ENCODE measurements around the gene FBXL7.

Gene FBXL7

DNA sequence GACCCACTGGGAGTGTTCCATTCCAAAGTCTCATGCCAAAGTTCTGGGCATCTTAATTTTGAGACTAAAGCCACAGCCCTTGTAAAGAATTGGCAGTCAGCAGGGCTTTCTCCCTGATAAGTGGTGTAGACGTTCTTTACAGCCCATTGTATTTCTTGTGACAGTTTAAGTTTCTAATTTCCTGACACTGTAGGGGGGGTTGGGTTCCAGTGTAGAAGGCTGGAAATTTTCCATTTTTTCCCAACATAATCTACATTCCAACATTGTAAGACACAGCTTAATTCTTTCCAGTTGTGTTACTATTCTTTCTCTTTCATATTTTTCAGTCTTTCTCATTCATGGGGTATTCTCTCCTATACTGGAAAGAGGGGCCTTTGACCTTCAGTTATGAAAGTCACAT, 121.1 kb downstream of the FBXL7 start:
- DNase-seq, result no peak

DNA sequence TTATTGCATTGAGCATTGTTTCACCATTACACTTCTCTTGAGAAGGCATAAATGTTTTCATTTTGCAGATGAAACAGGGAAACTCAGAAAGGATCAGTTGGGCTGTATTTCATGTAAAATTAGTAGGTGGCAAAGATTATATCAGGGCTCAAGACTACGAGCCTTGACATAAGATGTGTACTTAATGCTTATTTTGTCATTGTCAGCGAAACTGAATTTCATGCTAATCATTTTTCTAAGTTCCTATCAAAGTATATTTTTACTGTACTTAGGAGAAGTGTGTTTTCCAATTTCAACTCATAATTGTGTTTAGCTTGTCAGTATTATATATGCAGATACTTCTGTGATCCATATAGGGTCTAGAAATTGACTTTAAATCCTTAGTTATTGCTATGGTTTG, 123.8 kb downstream of the FBXL7 start:
- DNase-seq, result no peak

DNA sequence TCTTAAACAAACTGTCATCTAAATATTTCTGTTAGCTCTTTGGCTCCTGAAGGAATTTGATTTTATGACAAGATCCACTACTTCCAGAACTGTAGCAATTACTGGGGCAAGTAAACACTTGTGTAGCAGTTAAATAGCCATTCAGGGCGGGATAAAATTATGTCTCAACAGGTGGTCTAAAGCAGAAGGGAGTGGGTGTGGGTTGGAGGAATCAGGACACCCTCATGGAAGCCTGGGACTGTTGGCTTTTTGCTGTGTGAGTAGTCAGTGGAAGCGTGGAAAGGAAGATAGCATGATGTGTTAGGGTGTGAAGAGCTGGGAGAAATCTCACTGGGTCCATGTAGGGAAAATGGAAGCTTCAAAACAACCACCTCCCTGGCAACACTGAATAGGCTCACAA, 127.1 kb downstream of the FBXL7 start:
- DNase-seq, result no peak

DNA sequence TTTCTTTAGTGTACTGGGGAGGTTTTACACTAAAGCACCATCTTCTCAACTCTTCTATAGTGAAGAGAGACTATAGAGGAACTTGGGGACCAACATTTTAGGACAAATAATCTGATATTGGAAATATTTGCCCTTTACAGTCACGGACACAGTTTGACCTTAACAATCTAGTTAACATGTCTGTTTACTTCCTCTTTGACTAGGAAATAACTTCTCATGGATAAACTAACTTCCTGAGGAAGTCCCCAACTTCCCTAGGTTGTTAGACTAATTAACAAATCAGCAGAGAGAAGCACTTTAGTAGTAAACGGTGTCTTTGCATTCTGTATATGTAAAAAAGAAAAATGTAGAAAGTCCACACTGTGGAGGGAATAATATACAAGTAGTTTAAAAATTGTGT, 127.7 kb downstream of the FBXL7 start:
- DNase-seq, result no peak

DNA sequence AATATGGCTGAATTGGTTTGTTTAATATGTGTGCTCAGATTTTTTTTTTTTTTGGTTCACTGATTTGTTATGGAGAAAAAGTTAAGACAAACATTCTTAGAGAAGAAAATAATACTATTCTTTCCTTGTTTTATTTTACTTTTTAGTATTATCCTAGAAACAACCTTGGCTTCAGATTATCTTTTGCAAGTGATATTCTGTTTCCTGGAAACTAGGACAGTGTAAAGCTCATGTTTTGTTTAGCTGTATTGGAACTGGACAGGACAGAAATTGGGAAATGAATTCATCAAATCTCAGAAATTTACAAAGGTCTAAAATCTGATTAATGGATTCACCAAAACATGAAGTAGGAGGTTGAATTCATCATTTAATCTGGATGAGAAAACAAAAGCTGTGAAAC, 130.5 kb downstream of the FBXL7 start:
- DNase-seq, result no peak

DNA sequence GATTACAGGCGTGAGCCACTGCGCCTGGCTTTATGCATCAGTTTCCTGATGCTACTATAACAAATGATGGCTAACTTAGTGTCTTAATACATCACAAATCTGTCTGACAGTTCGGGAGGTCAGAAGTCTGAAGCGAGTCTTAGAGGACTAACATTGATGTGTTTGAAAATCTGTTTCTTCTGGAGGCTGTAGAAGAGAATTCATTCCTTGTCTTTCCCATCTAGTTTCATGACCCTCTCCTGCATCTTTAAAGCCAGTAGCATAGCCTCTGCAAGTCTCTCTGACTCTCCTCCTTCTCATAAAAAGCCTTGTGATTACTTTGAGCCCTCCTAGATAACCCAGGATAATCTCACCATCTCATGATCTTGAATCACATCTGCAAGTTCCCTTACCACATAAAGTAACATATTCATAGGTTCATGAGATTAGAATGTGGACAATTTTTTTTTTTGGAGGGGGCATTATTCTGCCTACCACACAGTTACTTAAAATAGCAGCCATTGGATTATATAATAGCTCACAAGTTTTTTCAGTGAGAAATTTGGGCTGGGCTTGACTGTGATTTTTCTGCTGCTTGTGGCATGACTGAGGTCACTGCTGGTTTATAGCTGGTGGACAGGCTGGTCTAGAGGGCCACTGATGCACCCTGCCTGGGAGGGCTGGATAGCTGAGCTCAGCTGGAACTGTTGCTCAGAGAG, 134.8 kb downstream of the FBXL7 start:
- no peak for DNase-seq

DNA sequence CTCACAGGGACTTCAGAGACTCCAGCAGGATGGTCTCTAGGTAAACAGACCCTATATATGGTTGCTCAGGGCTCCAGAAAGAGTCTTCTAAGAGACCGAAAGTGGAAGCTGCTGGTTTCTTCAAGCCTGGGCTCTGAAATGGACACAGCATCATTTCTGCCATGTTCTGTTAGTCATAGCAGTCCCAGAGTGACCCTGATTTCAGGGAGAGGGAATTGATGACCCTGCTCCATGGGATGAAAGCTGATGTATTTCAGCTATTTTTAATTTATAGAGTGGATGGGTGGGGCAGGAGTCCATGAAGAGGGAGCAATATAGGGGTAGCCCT, 135.3 kb downstream of the FBXL7 start:
- DNase-seq, result no peak

DNA sequence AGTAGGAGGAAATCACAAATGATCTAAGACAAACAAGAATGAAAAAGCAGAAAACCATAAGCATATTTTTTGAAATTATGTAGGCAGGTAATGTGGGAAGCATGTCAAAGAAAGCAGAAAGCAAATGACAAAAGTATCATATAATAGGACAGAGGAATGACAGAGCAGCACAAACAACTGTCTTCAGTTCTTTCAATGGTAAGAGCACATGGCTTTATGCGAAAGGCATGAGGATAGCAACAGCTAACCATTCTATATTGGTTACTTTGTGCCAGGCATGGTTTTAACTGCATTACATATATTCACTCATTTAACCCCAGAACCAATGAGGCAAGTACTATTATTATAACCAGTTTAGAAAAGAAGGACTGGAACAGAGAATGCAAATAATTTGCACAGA, 137.4 kb downstream of the FBXL7 start:
- no peak for DNase-seq

DNA sequence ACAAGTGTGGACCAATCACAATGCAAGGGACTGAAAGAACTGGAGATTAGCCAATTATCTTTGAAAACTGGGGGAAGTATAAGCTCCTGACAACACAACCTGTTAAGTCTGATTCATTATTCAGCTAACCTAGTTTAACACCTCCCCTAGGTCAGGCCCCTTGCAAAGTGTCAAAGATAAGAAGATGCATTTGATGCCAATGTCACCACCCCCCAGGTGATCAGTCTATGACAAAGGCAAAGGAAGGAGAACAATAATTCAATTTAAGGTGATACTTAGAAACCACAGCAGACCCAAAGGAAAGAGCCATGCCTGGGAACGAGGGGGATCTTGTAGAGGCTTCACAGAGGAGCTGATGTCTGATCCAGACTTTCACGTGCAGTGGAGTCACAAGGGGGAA, 137.9 kb downstream of the FBXL7 start:
- no peak for DNase-seq

DNA sequence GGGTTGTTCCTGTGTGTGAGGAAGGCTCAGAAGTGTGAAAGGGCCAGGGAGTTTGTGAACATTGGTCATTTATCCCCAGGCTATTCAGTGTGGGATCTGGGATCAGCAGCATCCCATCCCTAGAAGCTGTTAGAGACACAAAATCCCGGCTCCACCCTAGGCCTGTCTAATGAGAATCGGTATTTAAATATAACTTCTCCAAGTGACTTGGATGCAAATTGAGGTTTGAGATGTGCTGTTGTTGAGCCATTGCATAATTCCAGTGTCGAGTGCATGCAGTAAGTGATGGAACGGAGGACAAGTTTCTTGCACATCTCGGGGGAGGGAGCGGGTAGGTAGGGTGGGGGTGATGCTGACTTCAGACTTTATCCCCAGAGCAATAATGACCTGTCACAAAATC, 138.3 kb downstream of the FBXL7 start:
- DNase-seq, result no peak

DNA sequence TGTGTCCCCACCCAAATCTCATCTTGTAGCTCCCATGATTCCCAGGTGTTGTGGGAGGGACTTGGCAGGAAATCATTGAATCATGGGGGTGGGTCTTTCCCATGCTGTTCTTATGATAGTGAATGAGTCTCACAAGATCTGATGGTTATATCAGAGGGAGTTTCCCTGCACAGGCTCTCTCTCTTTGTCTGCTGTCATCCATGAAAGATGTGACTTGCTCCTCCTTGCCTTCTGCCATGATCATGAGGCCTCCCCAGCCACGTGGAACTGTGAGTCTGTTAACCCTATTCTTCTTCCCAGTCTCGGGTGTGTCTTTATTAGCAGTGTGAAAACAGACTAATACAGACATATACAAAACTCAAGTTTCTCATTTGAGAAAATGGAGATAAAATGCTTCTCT, 139.3 kb downstream of the FBXL7 start:
- DNase-seq, result no peak

DNA sequence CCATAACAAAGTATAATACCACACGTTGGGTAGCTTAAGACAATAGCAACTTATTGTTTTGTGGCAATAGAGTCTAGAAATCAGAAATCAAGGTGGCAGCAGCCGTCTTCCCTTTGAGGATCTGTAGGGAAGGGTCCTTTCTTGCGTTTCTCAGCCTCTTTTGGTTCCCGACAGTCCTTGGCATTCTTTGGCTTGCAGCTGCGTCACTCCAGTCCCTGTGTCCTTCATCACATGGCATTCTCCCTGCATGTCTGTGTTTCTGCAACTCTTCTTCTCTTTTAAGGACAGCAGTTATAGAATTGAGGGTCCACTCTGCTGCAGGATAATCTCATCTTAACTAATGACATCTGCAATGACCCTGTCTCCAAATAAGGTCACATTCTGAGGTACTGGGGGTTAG, 140.1 kb downstream of the FBXL7 start:
- DNase-seq, result no peak

DNA sequence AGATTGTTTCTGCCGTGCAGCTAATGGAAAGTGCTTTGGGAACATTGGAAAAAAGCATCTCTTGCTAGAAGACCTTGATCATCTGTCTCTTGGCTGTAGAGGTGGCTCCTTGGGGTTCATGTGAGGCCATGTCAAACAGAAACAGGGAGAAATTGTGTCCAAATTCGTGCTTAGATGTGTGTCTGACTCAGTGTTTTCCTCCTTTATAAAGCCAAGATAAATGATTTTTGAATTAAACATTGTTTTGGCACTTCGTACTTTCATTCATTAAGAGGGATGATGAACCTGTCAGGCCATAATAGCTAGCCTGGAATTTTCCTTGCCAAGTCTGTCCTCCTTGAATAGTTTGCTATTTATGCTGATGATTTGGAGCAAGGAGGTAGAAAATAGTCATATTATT, 143.8 kb downstream of the FBXL7 start:
- no peak for DNase-seq

DNA sequence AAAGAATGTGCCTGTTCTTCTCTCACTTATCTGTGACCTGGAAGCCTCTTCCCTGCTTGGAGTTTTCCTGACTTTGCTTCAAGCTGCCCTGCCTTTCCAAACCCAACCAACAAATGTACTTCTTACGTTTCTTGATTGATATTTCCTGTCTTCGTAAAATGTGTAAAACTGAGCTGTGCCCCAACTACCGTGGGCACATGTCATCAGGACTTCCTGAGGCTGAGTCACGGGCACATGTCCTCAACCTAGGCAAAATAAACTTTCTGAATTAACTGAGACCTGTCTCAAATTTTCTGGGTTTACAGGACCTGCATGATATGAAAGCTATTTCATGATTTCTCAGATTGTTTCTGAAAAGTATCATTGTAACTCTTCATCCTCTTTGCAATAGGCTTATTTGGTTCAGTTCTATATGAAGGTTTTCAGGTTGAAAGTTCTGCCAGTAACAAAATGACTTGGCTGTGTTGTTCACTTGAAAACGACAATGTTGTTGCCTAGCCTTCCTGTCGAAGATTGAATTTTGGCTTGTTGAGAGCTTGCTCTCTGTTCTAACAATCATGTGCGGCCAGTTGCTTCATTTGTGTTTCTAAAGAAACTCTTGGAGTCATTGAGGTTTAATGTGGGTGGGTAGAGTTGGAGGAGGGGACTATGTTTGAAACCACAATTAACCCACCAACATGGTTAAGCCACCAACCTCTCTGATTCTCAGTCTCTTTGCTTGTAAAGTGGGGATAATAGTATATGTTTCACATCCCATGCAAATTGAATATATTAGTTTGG, 145.6 kb downstream of the FBXL7 start:
- DNase-seq, result no peak

DNA sequence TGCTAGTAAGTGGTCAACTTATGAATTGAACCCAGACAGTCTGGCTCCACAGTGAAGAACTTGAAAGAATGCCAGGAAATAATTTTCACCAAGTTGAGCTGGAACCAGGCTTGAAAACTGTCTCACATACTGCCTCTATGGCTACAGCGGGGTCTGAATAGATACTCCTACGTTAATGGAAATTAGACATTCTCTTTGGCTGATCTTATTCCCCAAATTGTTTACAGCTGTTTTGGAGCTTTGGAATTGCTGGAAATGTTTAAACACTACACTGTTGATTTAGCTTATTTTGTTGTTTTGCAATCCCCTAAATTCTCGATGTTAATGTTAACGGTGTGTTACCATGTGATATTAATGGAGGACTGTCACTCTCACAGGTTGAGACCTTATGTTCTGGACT, 146.4 kb downstream of the FBXL7 start:
- DNase-seq, result no peak

DNA sequence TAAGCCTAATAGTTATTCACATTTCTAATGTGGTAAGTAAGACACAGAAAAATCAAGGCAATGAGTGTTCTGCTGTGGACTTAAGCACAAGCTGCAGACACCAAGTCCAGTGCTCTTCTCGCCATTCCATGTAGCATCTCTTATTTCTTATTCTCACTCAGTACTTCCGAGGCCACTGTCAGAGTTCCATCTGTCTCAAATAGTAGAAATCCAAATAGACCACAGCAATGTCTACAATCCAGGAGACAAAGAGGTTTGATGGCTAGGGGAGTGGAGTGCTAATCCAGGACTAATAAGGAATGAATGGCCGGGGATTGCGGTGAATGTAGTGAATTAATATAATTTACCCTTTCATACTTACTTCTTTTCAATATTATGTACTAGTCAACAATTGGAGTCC, 147.3 kb downstream of the FBXL7 start:
- DNase-seq, result no peak

DNA sequence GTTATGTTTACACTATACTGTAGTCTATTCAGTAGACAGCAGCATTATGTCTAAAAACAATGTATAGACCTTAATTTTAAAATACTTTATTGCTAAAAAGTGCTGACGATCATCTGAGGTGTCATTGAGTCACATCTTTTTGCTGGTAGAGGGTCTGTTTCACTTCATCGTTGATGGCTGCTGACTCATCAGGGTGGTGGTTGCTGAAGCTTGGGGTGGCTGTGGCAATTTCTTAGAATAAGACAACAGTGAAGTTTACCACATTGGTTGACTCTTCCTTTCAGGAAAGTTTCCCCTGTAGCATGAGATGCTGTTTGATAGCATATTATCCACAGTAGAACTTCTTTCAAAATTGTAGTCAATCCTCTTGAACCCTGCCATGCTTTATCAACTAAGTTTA, 150.3 kb downstream of the FBXL7 start:
- DNase-seq, result no peak

DNA sequence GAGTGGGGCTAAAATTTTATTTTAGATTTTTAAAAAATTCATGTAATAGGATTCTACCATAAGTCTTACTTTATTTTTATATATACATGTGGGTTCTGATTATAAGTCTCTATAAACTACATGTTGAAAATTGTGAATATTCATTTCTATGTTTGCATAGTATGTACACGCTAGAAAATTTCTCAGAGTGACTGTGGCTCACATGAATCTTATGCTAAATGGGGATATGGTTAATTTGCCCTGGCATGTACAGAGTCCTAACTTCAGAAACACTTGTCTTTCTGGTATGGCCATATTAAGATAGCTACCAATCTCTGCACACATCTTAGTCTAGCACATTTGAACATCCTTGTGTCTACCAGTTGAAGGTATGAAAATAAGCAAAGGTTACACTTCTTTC, 154.8 kb downstream of the FBXL7 start:
- no peak for DNase-seq

DNA sequence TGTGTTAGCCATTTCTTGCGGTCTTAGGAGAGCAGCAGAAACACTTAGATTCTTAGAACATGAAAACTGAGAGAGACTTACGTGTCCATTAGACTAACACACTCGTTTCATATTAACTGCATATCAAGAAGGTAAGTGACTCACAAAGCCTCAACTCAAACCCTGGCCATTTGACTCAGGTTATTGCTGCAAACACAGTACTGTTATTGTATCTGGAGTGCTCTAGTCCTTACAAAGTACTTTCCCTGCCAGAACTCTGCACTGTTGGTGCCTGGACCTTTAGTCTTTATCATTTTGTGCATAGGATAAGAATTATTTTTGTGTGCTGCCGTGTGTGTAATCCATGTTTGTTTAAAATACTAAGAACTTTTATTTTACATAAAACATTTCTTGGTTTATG, 155.7 kb downstream of the FBXL7 start:
- no peak for DNase-seq

DNA sequence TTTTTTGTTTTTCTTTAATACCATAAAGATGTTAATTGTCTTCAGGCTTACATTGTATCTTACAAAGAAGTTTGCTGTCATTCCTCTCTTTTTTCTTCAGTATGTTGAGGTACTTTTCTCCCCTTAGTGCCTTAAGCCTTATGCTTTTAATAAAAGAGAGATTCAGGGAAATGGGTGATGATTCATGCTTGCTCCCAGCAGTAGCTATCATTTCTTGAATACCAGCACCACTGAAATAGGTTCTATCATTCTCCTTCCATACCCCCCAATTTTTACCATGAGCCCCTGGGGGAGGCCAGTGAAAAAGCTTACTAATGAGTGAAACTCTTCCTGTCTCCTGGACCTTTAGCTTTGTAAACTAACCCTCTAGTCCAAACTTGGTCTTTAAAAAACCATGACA, 165.0 kb downstream of the FBXL7 start:
- DNase-seq, result no peak

DNA sequence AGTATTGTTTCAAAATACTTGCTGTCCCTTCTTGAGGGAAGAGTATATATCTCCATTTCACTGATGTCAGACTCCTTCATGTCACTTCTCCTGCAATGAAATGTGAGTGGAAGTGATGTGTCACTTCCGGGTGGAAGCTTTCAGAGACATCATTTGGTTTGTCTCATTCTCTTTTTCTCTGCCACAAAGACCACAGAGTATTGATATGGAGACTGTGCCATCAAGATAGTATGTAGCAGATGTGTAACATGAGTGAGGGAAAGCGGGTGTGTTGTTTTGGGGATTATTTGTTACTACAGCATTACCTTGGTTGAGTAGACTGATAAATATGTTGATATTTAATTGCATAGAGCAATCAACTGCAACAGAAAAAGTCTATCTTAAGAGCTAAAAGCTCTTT, 169.8 kb downstream of the FBXL7 start:
- DNase-seq, result no peak

DNA sequence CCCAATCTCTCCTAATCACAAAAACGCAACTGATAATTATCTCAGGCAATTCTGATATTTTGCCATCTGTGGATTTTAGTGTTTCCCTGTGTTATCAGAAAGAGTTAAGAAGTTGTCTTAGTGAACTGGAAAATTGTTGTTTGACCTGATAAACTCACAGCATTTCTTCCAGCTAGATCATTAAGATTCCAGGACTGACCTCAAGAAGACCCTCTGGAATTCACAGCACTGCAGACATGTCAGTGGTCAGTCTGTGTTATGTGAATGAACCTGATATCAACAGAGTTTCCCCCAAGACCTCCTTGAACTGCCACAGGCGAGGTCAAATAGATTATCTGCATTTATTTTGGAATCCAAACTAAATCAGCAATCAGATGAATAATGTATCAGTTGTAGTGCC, 174.7 kb downstream of the FBXL7 start:
- DNase-seq, result no peak

DNA sequence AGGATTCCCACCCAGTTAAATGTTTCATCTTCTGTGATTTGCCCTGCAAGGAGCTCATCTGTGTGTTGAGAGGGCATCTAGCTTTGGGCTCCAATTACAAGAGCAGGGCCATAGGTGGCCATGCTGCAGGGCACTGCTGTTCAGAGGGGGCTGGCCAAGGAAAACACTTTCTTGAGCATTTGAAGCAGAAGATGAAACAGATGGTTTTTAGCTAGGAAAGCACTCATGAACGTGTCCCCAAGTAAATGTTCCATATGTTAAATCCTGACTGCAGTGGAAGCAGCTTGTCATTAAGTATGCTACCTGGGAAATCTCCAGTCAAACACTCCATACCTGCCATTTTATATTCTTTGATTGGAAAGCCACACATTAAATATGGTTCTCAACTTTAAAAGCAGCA, 176.6 kb downstream of the FBXL7 start:
- DNase-seq, result no peak

DNA sequence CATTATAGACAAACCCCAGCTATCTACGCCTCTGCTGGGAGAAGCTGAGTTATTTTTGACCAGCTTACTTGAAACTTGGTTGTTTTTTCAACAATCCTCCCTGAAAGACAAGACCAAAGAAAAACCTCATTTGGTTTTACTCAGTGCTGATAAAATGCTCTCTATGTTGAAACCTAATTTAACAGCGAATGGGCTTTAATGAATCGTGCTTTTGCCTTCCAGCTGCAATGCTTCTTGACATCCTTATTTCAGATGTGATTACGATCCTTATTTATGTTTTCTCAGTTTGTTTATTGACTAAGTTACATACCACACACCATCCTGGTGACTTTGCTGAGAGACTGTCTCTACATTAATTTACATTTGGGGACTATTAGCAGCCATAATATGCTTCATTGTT, 179.2 kb downstream of the FBXL7 start:
- no peak for DNase-seq

DNA sequence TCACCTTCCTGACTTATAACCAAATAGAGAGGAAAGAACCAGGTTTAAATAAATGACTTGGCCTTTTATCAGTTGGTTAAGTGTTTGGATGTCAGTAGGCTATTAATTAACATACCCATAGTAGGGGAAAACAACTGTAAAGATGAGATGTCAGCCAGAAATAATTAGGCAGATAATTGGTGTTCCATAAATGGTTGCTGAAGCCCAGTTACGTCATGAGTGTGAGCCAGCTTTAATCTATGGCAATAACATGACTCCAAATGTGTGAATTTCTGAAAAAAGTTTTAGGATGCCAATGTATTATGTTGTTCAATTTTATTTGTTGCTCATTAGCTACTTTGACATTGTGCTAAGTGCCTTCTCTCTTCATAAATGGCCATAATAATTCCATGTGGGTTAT, 180.5 kb downstream of the FBXL7 start:
- no peak for DNase-seq

All from NCI-H1092 (cell line).